IPS-11a (cell line): ENCODE data around the gene LRTM2.

Experiments
- H3K4me3 ChIP-seq: one replicate; pipeline ENCODE4 v1.5.1; 2013; ENCODE audit warnings: low read depth, low read length, control low read depth

LRTM2 gene

DNA sequence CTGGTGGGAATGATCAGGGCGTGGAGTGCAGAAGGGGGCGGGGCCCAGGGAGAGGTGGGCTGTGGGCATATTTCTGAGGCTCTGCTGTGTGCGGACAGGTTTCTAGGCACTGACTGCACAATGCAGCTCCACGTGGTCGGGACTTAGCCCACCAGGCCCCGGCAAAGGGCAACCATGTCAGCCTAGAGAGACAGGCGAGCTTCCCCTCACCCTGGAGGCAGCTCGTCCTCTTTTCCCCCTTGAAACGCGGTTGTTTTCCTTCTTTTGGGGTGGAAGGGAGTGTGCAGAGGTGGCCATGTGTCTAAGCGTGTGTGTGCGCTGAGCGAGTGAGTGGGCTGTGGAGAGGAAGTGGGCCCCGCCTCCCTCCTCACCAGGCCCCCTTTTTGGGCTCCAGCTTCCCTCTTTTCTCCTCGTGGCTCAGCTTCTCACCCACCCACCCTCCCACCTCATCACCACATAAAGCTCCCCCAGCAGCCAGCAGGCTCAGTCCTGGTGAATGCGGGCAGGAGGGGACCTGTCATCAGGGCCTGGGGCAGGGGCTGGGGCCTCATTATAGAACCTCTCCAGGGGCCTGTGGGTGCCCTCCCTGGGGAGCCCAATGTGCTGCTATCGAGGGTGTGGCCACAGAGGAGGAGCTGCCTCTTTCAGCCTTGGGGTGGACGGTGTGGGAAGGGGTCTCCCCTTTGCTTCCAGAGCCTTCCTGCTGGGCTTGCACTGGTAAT is 22.0 kb downstream of the LRTM2 start:
- H3K4me3 ChIP-seq: no peak overlapping the region

DNA sequence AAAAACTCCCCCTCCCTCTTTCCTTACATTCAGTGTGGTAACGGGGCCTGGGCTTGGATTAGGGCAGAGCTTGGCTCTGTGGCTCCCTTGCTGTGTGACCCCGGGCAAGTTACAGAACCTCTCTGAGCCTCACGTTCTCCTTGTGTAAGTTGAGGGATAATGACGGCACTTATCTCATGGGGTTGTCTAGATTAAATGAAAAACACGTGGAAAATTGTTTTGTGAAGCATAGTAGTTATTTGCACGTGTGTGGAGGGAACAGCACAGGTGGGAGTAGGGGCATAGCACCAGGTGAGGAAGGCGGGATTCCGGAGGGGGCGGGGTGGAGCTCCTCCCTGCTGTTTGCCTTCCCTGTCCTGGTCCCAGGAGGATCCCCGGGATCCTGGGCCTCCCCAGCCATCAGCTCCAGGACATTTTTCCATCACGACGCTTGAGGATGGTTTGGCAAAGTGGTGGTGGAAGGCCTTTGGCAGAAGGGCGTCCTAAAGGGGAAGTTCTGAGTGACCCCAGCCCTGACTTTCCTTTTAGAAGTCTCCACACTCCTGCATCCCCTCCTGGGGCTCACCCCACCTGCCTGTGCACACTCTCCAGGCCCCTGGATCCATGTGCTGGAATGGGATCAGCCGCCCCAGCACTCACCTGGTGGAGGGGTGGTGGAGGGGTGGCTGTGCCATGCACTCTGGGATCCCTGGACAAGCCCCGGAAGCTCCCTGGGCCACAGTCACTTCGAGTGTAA is 22.7 kb downstream of the LRTM2 start:
- H3K4me3 ChIP-seq: no peak overlapping the region

DNA sequence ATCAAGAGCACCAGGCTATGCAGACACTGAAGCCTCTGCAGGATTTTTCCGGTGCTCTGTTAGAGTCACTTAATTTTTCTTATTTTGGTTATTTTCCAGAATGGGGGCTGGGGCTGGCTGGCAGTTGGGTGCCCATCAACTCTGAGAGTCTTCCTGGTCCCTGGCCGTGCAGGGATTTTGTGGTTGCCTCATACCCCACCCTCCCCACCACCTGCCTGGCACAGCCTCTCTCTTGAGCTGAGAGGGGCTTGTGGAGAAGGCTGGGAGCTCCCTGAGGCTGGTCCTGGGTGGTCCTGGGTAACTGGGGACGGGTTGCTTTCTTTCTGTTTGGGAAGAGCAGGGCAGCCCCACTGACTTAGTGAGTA is 23.3 kb downstream of the LRTM2 start:
- no peak overlapping the region for H3K4me3 ChIP-seq

DNA sequence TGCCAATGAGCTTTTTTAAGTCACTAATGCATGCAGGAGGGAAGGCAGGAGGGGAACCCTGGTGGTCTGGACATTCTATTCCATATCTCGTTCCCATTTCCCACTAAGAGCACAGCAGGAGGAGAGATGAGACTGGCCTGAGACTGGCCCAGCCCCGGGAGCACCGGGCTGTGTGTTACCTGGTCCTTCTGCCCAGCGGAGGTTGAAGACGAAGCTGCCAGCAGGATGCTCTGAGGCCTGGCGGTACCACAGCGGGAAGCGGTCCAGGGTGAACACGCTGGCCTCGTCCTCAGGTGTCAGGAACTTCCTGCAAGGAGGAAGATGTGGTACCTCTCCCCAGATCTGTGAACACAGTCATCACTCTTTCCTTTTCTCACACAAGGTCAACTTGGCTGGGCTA is 23.9 kb downstream of the LRTM2 start:
- no peak overlapping the region for H3K4me3 ChIP-seq

DNA sequence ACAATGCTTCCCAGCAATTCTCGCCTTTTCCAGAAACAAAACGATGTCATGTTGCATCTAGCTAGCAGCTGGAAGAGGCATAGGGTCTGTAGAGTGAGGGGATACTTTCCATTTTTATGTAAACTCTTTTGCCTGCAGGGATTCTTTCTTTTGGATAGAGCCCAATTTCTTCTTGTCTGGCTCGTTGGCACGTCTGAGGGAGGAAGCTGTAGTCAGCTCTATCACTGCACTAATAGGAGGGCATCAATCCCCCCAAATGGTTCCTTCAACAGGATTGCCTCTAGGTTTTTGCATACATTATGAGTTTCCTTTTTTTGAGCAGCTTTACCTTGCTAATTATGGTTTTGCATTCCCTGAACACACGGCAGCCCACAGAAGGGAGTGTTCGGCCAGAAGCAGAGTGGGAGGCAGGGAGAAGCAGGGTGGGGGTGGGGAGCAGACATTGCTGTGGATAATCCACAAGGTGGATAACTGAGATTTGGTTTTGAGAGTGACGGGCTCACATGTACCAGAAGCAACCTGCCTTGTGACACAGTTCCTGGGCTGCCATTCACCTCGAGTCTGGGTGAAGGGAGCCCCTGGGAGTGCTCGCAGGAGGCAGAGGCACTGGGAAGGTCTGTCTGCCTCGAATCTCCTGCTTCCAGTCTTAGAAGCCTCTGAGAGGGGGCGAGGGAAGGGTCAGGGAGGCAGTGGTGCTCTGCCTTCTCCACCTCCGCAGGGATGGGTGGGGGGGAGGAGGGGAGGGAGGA is 24.5 kb downstream of the LRTM2 start:
- H3K4me3 ChIP-seq: no peak overlapping the region

DNA sequence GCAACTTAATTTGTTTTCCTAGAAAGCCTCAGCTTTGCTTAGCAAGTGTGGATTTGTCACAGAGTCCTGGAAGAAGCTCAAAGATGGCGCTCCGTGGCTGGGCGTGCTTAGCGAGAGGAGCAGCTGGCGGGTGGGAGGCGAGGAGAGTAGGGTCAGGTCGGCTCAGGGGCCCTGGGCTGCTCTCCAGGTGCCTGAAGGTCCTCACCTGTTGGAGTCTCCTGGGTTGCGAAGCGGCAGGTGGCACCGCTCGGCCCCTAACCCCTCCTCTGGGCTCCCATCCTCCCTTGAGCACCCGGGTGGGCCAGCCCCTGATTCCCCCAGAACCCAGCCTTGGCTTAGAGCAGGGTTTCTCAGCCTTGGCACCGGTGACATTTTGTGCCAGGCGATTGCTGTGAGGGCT is 25.1 kb downstream of the LRTM2 start:
- no peak overlapping the region for H3K4me3 ChIP-seq

DNA sequence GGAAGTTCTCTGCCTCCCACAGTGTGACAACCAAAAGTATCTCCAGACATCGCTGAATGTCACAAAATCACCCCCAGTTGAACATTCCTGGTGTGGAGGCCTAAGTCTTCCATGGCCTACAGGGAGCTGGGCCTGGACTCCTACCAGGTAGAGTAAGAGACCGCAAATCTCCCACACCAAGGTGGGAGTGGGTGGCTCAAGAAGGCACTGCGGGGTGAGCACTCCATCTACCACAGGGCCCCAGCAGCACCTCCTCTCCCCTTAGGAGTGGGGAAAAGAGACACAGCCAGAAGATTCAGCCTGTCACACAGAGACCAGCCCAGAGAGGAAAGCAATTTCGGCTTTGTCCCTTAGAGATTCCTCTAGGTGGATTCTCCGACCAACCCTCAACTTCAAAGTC is 25.5 kb downstream of the LRTM2 start:
- H3K4me3 ChIP-seq: no peak overlapping the region

DNA sequence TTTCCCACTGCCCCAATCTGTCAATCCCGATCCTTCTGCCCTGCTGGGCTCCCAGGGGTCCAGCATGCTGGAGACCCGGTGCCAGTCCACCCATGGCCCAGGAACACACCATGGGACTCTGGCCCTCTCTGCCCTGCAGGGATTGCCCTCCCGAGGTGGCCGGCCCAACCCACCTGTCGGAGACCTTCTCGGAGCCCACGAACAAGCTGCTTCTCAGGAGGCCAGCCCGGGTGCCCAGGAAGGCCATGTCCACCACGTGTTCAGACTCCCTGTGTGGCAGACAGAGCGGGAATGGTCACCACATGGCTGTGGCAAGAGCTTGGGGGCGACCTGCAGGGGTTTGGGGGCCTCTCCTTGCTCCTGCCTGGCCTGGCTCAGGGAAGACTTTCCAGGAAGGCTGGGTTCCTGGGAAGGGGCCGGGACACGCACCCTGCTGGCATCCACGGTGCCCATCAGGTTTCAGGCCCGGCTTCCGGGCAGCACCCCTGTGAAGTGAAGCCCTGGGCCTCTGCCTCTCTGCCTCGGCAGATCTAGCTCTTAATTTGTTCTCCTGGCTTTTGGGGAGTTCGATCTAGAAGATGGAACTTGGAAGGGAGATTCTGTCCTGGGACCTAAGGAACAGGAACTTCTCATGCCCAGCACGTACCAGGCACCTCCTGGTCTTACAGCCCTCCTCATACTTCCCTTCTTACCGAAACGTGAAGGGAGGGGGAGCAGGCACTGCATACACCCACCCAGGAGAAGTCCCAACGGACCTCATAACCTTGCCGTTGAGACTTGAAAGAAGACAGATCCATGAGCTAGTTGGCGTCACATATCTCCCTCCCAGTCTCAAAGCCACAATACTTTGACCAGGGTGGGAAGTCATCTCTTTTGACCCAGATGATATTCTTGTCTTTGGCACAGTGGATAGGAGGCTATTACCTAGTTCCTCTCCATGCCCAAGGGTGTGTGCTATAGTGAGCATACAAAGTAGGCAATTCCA is 26.3 kb downstream of the LRTM2 start:
- H3K4me3 ChIP-seq: no peak overlapping the region

DNA sequence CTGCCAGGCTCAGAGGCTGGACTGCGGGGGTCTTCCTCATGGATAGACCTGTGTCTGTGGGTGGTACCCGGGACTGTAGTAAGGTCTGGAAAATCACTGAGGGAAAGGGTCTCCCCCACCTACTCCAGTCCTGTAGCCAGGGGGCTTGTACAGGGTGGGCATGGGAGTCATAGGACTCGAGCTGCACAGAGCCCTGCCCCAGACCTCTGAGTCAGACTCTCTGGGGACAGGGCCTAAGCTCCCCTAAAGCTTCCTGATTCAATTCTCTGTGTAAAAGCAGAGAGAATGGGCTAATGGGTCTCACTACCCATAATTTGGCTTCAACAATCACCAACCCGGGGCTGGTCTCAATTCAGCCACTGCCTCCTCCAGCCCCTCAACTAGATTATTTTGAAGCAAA is 27.0 kb downstream of the LRTM2 start:
- no peak overlapping the region for H3K4me3 ChIP-seq

DNA sequence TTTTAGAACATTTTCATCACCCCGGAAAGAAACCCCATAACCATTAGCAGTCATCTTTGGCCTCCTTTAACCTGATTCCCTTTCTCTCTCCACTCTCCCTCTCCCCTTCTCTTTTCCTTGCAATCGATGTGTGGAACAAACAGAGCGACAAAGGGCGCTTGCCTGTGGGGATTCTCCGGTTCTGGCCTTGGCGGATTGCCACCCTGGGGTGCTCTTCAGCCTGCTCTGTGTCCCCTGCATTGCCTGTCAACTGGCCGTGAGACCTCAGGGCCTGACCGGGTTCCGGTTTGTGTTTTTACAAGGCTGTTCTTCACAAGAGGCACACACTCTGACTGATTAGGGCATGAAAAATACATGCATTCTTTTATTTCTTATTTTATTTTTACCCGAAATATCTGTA is 27.8 kb downstream of the LRTM2 start:
- no peak overlapping the region for H3K4me3 ChIP-seq

DNA sequence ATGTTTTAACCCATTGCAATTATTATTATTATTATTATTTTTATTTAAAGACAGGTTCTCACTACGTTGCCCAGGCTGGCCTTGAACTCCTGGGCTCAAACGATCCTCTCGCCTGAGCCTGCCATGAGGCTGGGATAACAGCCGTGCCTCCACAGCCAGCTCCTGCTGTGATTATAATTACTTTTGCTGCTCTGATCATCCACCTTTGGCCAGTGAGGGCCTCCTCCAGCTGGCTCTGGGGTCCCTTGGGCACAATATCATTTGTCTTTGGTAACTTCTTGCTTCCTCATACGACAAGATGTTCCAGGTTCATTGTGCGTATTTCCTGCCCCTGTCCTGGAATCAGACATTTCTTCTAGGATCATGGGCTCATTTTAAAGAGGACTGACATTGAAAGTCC is 28.4 kb downstream of the LRTM2 start:
- H3K4me3 ChIP-seq: no peak overlapping the region

DNA sequence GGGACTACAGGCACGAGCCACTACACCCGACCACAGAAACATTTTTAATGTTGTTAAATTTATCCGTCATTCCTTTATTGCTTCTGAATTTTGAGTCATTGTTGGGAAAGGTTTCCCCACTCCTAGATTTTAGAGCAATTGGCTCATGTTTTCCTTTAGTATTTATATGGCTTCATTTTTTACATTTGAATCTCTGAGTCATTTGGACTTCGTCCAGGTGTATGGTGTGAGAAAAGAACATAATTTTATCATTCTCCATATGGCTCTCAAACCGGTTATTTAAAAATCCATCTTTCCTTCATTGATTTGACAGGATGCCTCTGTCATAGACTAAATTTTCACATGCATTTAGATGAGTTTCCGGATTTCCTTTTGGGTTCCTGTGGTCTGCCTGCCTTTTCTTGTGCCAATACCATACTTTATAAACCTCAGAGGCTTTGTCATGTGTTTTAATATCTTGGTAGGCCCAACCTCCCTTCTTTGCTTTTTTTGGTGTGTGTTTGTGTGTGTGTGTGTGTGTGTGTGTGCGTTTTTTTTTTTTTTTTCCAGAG is 30.9 kb downstream of the LRTM2 start:
- no peak overlapping the region for H3K4me3 ChIP-seq

DNA sequence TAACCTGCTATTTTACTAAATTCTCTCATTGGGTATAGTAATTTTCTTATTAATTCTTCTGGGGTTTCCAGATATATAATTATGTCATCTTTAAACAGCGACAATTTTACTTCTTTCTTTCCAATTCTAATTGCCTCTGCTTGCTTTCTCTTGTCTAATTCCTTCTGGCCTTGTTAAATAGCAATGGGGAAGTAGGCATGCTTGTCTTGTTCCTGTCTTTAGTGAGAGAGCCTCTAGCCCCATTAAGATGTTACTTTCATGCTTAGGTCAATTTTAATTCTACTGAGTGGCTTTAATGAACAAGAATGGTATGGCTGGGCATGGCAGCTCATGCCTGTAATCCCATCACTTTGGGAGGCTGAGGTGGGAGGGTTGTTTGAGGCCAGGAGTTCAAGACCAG is 31.7 kb downstream of the LRTM2 start:
- no peak overlapping the region for H3K4me3 ChIP-seq

DNA sequence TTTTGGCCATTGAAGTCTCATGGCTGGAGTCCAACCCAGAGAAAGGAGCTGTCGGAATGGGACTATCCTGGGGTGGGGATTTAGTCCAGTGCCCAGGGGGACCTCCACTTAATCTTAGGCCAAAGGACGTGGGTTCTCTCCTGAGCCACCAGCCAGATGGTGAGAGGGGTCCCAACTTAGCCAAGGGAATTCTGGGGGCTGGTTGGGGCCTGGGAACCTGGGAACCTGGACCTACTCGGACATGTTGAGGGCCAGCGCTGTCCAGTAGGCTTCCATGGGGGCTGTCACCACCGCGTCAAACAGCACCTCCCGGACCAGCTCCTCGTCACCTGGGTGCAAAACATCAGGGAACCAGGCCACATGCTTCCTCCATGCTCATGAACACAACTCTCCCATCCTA is 33.4 kb downstream of the LRTM2 start:
- H3K4me3 ChIP-seq: no peak overlapping the region

DNA sequence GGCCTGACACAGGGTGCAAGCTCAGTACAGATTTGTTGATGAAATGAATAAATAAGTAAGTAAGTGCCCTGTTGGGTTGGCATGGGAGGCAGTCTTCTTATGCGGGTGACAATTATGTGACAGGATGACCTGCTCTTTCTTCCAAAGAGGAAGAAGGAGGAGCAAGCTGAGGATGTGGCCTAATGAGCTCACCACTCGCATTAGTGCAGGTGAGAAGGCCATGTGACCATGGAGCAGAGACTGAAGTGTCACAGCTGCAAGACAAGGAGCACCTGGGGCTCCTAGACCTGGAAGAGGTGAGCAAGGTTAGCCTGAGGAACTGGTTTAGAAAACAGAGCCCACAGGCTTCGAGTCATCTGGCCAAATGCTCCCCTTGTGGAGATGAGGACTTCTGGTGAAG is 34.9 kb downstream of the LRTM2 start:
- no peak overlapping the region for H3K4me3 ChIP-seq

DNA sequence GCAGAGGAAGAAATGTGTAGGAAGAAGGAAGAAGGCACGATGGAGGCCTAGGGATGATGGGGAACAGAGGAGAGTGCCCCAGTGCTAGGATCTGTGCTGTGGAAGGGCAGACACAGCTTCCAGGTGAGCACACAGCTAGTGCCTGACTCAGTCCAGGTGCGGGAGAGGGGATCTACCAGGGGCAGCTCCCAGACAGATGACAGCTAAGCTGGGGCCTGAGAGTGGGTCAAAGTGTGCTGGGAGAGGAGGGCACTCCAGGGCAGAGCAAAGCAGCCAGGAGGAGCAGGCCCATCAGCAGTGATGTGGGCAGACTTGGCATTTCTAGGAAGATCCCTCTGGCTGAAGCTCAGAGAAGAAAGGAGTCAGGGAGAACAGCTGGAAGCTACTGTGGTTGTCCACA is 36.7 kb downstream of the LRTM2 start:
- no peak overlapping the region for H3K4me3 ChIP-seq

DNA sequence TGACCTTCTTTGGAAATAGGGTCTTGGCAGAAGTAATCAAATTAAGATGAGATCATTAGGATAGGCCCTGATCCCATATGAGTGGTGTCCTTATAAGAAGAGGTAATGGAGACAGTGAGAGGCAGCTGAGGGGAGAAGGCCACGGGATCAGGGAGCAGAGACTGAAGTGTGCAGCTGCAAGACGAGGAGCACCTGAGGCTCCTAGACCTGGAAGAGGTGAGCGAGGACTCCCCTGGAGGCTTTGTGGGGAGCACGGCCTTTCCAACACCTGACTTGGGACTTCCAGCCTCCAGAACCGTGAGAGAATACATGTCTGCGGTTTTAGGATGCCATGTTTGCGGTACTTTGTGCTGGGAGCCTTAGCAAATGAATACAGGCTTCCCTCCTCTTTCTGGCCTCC is 37.5 kb downstream of the LRTM2 start:
- no peak overlapping the region for H3K4me3 ChIP-seq

DNA sequence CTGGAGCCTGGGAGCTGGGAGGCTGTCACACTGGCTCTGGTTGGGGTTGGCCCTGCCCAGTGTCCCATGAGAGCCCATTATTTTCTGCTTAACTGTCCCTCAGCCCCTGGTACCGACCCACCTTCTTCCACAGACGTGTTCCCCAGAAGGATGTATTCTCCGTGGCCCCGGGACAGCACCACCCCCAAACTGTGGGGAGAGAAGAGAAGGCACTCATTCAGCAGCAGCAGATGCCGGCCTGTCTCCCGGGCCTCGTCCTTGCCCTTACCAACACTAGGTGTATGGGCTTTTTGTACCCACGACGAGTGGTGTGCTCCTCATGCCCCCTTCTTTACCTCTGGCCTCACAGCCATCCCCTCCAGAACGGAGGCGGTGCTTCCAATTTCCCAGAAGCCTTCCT is 38.1 kb downstream of the LRTM2 start:
- H3K4me3 ChIP-seq: no peak overlapping the region

DNA sequence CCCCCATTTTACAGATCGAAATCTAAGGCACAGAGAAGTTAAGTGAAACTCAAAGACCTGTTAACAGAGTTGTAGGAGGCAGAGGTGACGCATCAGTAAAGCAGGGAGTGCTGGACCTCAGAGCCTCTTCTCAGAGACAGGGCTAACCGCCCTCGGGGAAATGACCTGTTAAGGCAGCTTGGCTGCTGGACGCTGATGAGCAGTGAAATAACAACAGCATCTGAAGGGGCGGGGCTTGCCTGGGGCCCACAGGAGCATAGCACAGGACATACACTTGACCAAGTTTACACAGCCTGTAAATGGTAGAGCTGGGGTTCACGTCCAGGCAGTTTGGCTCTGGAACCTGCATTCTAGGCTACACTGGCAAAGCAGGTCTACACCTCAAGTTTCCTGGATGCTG is 39.3 kb downstream of the LRTM2 start:
- H3K4me3 ChIP-seq: no peak overlapping the region

DNA sequence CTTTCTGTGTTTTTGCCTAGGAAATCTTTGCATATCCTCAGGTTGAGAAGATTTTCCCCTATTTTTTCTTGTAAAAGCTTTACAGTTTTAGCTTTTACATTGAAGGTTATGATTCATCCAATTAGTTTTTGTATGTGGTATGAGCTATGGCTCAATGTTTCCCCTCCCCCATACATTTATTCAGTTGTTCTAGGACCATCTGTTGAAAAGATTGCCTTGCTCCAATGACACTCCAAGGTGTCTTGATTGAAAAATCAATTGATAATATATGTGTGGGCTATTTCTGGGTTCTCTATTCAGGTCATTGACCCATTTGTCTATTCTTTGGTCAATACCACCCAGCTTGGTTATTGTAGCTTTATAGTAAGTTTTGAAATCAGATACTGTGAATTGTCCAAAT is 42.6 kb downstream of the LRTM2 start:
- no peak overlapping the region for H3K4me3 ChIP-seq

DNA sequence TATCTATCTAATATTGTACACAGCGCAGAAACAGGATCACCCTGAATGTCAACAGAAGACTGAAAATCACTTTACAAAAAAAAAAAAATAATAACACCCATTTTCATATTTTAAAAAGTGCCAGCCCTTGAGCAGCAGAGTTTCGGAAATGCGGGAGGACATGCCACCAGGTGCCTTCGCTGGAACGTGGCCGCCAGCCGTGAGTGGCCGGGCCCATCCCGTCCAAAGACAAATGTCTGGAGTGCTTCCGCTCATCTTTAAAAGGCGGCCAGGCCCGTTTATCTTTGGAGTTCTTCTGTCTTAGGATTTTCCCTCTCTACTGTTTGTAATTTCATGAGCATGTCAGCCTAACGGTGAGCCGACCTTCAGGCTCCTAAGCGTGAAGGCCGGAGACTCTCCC is 43.5 kb downstream of the LRTM2 start:
- no peak overlapping the region for H3K4me3 ChIP-seq
